HUES6 (cell line): ENCODE data around the gene KCMF1.

Experiments used
- H3K27ac ChIP-seq: 2 replicates; pipeline ENCODE4 v1.7.0; 2013; ENCODE audit warnings: low read depth, mild to moderate bottlenecking, low read length, inconsistent platforms
- H3K27me3 ChIP-seq: 2 replicates; pipeline ENCODE4 v1.6.1; 2013; ENCODE audit warnings: low read length; ENCODE audit not compliant: control insufficient read depth, insufficient read depth
- H3K36me3 ChIP-seq: 2 replicates; pipeline ENCODE4 v1.6.1; 2013; ENCODE audit warnings: low read length; ENCODE audit not compliant: control insufficient read depth, insufficient read depth
- H3K4me1 ChIP-seq: 2 replicates; pipeline ENCODE4 v1.6.1; 2013; ENCODE audit warnings: low read length; ENCODE audit not compliant: control insufficient read depth, insufficient read depth
- H3K4me3 ChIP-seq: 2 replicates; pipeline ENCODE4 v1.5.1; 2013; ENCODE audit warnings: low read depth, low read length
- H3K9ac ChIP-seq: one replicate; pipeline ENCODE4 v1.6.1; 2013; ENCODE audit warnings: mild to moderate bottlenecking, low read length
- H3K9me3 ChIP-seq: 2 replicates; pipeline ENCODE4 v1.6.1; 2013; ENCODE audit warnings: low read depth, low read length; ENCODE audit not compliant: control insufficient read depth, insufficient read depth

The KCMF1 gene

GRCh38 chr2:85066006-85066740 is 95.2 kb downstream of the KCMF1 start:
- Histone ChIP-seq H3K4me3 (no peak overlapping the region), H3K27me3 (peaks cover 16% of the 10 kb centered on the region), H3K36me3 (no peaks in the 10 kb centered on the region), H3K9me3 (no peaks in the 10 kb centered on the region), H3K27ac (no peak overlapping the region), H3K9ac (no peak overlapping the region), H3K4me1 (peaks cover 11% of the 10 kb centered on the region)

- Histone ChIP-seq H3K9ac (peak overlapping the region; percentile 34), H3K27me3 (peaks cover 16% of the 10 kb centered on the region), H3K4me1 (peaks cover 11% of the 10 kb centered on the region), H3K36me3 (no peaks in the 10 kb centered on the region), H3K9me3 (no peaks in the 10 kb centered on the region), H3K4me3 (peak overlapping the region; percentile 41), H3K27ac (no peak overlapping the region)
Measured at GRCh38 chr2:85066874-85067351, 96.0 kb downstream of the KCMF1 start.

GRCh38 chr2:85071096-85071495 is 100.1 kb downstream of the KCMF1 start:
- Histone ChIP-seq H3K4me1 (no peaks in the 10 kb centered on the region), H3K36me3 (no peaks in the 10 kb centered on the region), H3K27ac (no peak overlapping the region), H3K9ac (no peak overlapping the region), H3K27me3 (peaks cover 4% of the 10 kb centered on the region), H3K4me3 (no peak overlapping the region), H3K9me3 (no peaks in the 10 kb centered on the region)

- Histone ChIP-seq H3K9ac (no peak overlapping the region), H3K36me3 (no peaks in the 10 kb centered on the region), H3K9me3 (no peaks in the 10 kb centered on the region), H3K4me3 (no peak overlapping the region), H3K4me1 (no peaks in the 10 kb centered on the region), H3K27me3 (no peaks in the 10 kb centered on the region), H3K27ac (no peak overlapping the region)
Measured at GRCh38 chr2:85073033-85073432, 102.1 kb downstream of the KCMF1 start.

GRCh38 chr2:85076618-85077274 is 105.8 kb downstream of the KCMF1 start:
- Histone ChIP-seq H3K4me3 (no peak overlapping the region), H3K27me3 (no peaks in the 10 kb centered on the region), H3K9me3 (peaks cover 8% of the 10 kb centered on the region), H3K27ac (no peak overlapping the region), H3K36me3 (no peaks in the 10 kb centered on the region), H3K9ac (no peak overlapping the region), H3K4me1 (no peaks in the 10 kb centered on the region)

GRCh38 chr2:85077859-85078419 is 107.0 kb downstream of the KCMF1 start:
- Histone ChIP-seq H3K4me1 (no peaks in the 10 kb centered on the region), H3K27ac (no peak overlapping the region), H3K9me3 (peaks cover 13% of the 10 kb centered on the region), H3K9ac (no peak overlapping the region), H3K36me3 (no peaks in the 10 kb centered on the region), H3K4me3 (no peak overlapping the region), H3K27me3 (no peaks in the 10 kb centered on the region)

GRCh38 chr2:85078536-85078935 is 107.6 kb downstream of the KCMF1 start:
- H3K27me3 ChIP-seq, result no peaks in the 10 kb centered on the region
- H3K4me3 ChIP-seq, result no peak overlapping the region
- no peaks in the 10 kb centered on the region for H3K4me1 ChIP-seq
- H3K36me3 ChIP-seq, result no peaks in the 10 kb centered on the region
- peaks cover 13% of the 10 kb centered on the region for H3K9me3 ChIP-seq
- H3K27ac ChIP-seq, result no peak overlapping the region
- H3K9ac ChIP-seq, result no peak overlapping the region

GRCh38 chr2:85083092-85083491 is 112.1 kb downstream of the KCMF1 start:
- 0 out of 2 replicates have a peak, but pooled peaks cover 5% of the 10 kb centered on the region for H3K27me3 ChIP-seq
- H3K4me3 ChIP-seq, result no peak overlapping the region
- no peaks in the 10 kb centered on the region for H3K4me1 ChIP-seq
- peaks cover 13% of the 10 kb centered on the region for H3K9me3 ChIP-seq
- no peak overlapping the region for H3K27ac ChIP-seq
- H3K36me3 ChIP-seq, result no peaks in the 10 kb centered on the region
- H3K9ac ChIP-seq, result no peak overlapping the region

- H3K27ac ChIP-seq, result no peak overlapping the region
- peaks cover 13% of the 10 kb centered on the region for H3K9me3 ChIP-seq
- H3K27me3 ChIP-seq, result 0 out of 2 replicates have a peak, but pooled peaks cover 5% of the 10 kb centered on the region
- H3K36me3 ChIP-seq, result no peaks in the 10 kb centered on the region
- no peak overlapping the region for H3K4me3 ChIP-seq
- no peak overlapping the region for H3K9ac ChIP-seq
- peaks cover 11% of the 10 kb centered on the region for H3K4me1 ChIP-seq
Measured at GRCh38 chr2:85085563-85085962, 114.6 kb downstream of the KCMF1 start.

- Histone ChIP-seq H3K4me3 (no peak overlapping the region), H3K9me3 (peaks cover 5% of the 10 kb centered on the region; the same call in 1 of the 2 replicates), H3K36me3 (no peaks in the 10 kb centered on the region), H3K27me3 (0 out of 2 replicates have a peak, but pooled peaks cover 5% of the 10 kb centered on the region), H3K4me1 (peaks cover 11% of the 10 kb centered on the region), H3K27ac (no peak overlapping the region), H3K9ac (no peak overlapping the region)
Measured at GRCh38 chr2:85087541-85087940, 116.6 kb downstream of the KCMF1 start.

GRCh38 chr2:85088921-85089320 is 118.0 kb downstream of the KCMF1 start:
- Histone ChIP-seq H3K27ac (no peak overlapping the region), H3K9me3 (0 out of 2 replicates have a peak, but pooled peaks cover 5% of the 10 kb centered on the region), H3K4me3 (no peak overlapping the region), H3K9ac (no peak overlapping the region), H3K27me3 (0 out of 2 replicates have a peak, but pooled peaks cover 5% of the 10 kb centered on the region), H3K4me1 (peaks cover 11% of the 10 kb centered on the region), H3K36me3 (no peaks in the 10 kb centered on the region)
